DOHH2 (cell line): ENCODE data around the gene PDGFC.

ENCODE experiments used
- H3F3A ChIP-seq: fragments of 200-600 bp; sonication (generic), shearing (Covaris generic); 2 replicates; pipeline ENCODE4 v1.6.0; 2016; ENCODE audit warnings: antibody characterized with exemption, mild to moderate bottlenecking; ENCODE audit not compliant: control insufficient read depth, insufficient read depth
- H3K27ac ChIP-seq: fragments of 200-600 bp; sonication (generic); 2 replicates; pipeline ENCODE4 v1.5.1; 2014; ENCODE audit warnings: low read depth, mild to moderate bottlenecking, low read length, moderate library complexity
- H3K27me3 ChIP-seq: fragments of 200-600 bp; sonication (generic); 2 replicates; pipeline ENCODE4 v1.6.1; 2014; ENCODE audit warnings: mild to moderate bottlenecking, low read length, mixed read lengths; ENCODE audit not compliant: control insufficient read depth
- H3K36me3 ChIP-seq: fragments of 200-600 bp; sonication (generic); 2 replicates; pipeline ENCODE4 v1.6.1; 2014; ENCODE audit warnings: mild to moderate bottlenecking, low read length, moderate library complexity, mixed read lengths; ENCODE audit not compliant: control insufficient read depth
- H3K4me1 ChIP-seq: fragments of 200-600 bp; sonication (generic); 2 replicates; pipeline ENCODE4 v1.6.1; 2014; ENCODE audit warnings: mild to moderate bottlenecking, low read length, mixed read lengths; ENCODE audit not compliant: control insufficient read depth
- H3K4me2 ChIP-seq: fragments of 200-600 bp; sonication (generic); 2 replicates; pipeline ENCODE4 v1.6.0; 2014; ENCODE audit warnings: mild to moderate bottlenecking, low read length, moderate library complexity
- H3K4me3 ChIP-seq: fragments of 200-600 bp; sonication (generic); 2 replicates; pipeline ENCODE4 v1.5.1; 2014; ENCODE audit warnings: mild to moderate bottlenecking, low read length, mixed read lengths
- H3K79me2 ChIP-seq: fragments of 200-600 bp; sonication (generic); 2 replicates; pipeline ENCODE4 v1.6.1; 2014; ENCODE audit warnings: mild to moderate bottlenecking, low read length, mixed read lengths; ENCODE audit not compliant: control insufficient read depth
- H3K9me2 ChIP-seq: fragments of 200-600 bp; sonication (generic); replicated peaks from 2 replicates; pipeline ENCODE4 v1.6.1; 2014; ENCODE audit warnings: mild to moderate bottlenecking, low read length, mixed read lengths; ENCODE audit not compliant: control insufficient read depth
- H3K9me3 ChIP-seq: fragments of 200-600 bp; sonication (generic); 2 replicates; pipeline ENCODE4 v1.6.1; 2014; ENCODE audit warnings: antibody characterized with exemption, low read length, mixed read lengths; ENCODE audit not compliant: control insufficient read depth, insufficient read depth
- H4K20me1 ChIP-seq: fragments of 200-600 bp; sonication (generic); 2 replicates; pipeline ENCODE4 v1.6.0; 2014; ENCODE audit warnings: low read depth, mild to moderate bottlenecking, antibody characterized with exemption, low read length, moderate library complexity; ENCODE audit not compliant: control insufficient read depth, insufficient read depth
- CTCF ChIP-seq: fragments of 200-600 bp; sonication (generic); IDR thresholded peaks from one replicate; pipeline ENCODE4 v1.5.1; 2014; ENCODE audit warnings: antibody characterized with exemption, mild to moderate bottlenecking, low read depth, low read length; ENCODE audit not compliant: poor library complexity, severe bottlenecking
- EZH2phosphoT487 ChIP-seq: fragments of 200-600 bp; sonication (generic); IDR thresholded peaks from 2 replicates; pipeline ENCODE4 v1.6.1; 2017; ENCODE audit warnings: borderline replicate concordance, mild to moderate bottlenecking, antibody characterized with exemption, low read length, moderate library complexity, mixed read lengths

Gene PDGFC

DNA sequence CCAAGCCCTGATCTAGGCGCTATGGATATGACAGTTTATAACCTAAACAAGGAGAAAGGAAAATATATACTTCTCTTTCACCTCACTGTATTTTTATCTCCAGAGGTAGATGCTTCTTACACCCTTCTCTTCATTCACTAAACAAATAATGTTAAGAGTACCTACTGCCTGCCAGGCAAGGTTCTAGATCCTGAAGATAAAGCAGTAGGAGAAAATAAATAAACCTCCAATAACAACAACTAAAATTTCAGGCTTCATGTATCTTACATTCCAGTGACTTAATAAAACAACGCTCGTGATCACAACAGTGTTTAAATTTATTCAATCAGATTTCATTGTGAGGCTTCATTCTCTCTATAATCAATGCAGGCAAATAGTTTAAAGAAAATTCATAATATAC lies 20.7 kb downstream of the PDGFC start:
- no peaks in the 10 kb centered on the region for H3K79me2 ChIP-seq
- H4K20me1 ChIP-seq, result no peaks in the 10 kb centered on the region
- H3K4me2 ChIP-seq, result no peak overlapping the region
- no peak overlapping the region for H3K4me3 ChIP-seq
- H3K27me3 ChIP-seq, result no peaks in the 10 kb centered on the region
- H3K36me3 ChIP-seq, result no peaks in the 10 kb centered on the region
- no peaks in the 10 kb centered on the region for H3K9me3 ChIP-seq
- no peaks in the 10 kb centered on the region for H3K9me2 ChIP-seq
- no peaks in the 10 kb centered on the region for H3K4me1 ChIP-seq
- H3F3A ChIP-seq, result no peaks in the 10 kb centered on the region
- TF ChIP-seq CTCF (no peak), EZH2phosphoT487 (no peak)
- H3K27ac ChIP-seq, result no peak overlapping the region

GRCh38 chr4:156950090-156950489 lies 21.5 kb downstream of the PDGFC start:
- no peaks in the 10 kb centered on the region for H3K36me3 ChIP-seq
- no peaks in the 10 kb centered on the region for H3K79me2 ChIP-seq
- no peaks in the 10 kb centered on the region for H3K27me3 ChIP-seq
- TF ChIP-seq EZH2phosphoT487, result no peak
- no peak for TF ChIP-seq CTCF
- H3K4me2 ChIP-seq, result no peak overlapping the region
- no peaks in the 10 kb centered on the region for H3K9me2 ChIP-seq
- no peaks in the 10 kb centered on the region for H3F3A ChIP-seq
- no peak overlapping the region for H3K4me3 ChIP-seq
- H3K4me1 ChIP-seq, result no peaks in the 10 kb centered on the region
- H3K9me3 ChIP-seq, result no peaks in the 10 kb centered on the region
- no peaks in the 10 kb centered on the region for H4K20me1 ChIP-seq
- H3K27ac ChIP-seq, result no peak overlapping the region

- no peaks in the 10 kb centered on the region for H3F3A ChIP-seq
- no peaks in the 10 kb centered on the region for H3K9me2 ChIP-seq
- no peaks in the 10 kb centered on the region for H3K27me3 ChIP-seq
- H3K9me3 ChIP-seq, result no peaks in the 10 kb centered on the region
- no peaks in the 10 kb centered on the region for H3K36me3 ChIP-seq
- no peak overlapping the region for H3K27ac ChIP-seq
- no peak overlapping the region for H3K4me2 ChIP-seq
- TF ChIP-seq CTCF (no peak), EZH2phosphoT487 (no peak)
- H4K20me1 ChIP-seq, result no peaks in the 10 kb centered on the region
- H3K79me2 ChIP-seq, result no peaks in the 10 kb centered on the region
- no peaks in the 10 kb centered on the region for H3K4me1 ChIP-seq
- H3K4me3 ChIP-seq, result no peak overlapping the region
Measured at GRCh38 chr4:156949373-156949814, 22.2 kb downstream of the PDGFC start.

GRCh38 chr4:156948738-156949137 lies 22.9 kb downstream of the PDGFC start:
- Histone ChIP-seq H3K4me1 (no peaks in the 10 kb centered on the region), H4K20me1 (no peaks in the 10 kb centered on the region), H3K9me3 (no peaks in the 10 kb centered on the region), H3K36me3 (no peaks in the 10 kb centered on the region), H3K27ac (no peak overlapping the region), H3K4me2 (no peak overlapping the region), H3K4me3 (no peak overlapping the region), H3F3A (no peaks in the 10 kb centered on the region), H3K79me2 (no peaks in the 10 kb centered on the region), H3K9me2 (no peaks in the 10 kb centered on the region), H3K27me3 (no peaks in the 10 kb centered on the region)
- TF ChIP-seq CTCF (no peak), EZH2phosphoT487 (no peak)
